GM12891 (cell line): Measurements from ENCODE around the gene MAP4K3.

ENCODE experiments used
- PAX5 ChIP-seq: IDR thresholded peaks from 2 replicates; pipeline ENCODE4 v1.6.1; 2011; ENCODE audit warnings: low read length, moderate library complexity, mild to moderate bottlenecking; ENCODE audit not compliant: insufficient read depth, severe bottlenecking
- POLR2A ChIP-seq: IDR thresholded peaks from 2 replicates; pipeline ENCODE4 v1.6.1; 2011; ENCODE audit warnings: low read depth, low read length, control low read depth
- POLR2AphosphoS5 ChIP-seq: IDR thresholded peaks from 2 replicates; pipeline ENCODE4 v1.6.1; 2011; ENCODE audit warnings: low read depth, low read length, control low read depth

DNA sequence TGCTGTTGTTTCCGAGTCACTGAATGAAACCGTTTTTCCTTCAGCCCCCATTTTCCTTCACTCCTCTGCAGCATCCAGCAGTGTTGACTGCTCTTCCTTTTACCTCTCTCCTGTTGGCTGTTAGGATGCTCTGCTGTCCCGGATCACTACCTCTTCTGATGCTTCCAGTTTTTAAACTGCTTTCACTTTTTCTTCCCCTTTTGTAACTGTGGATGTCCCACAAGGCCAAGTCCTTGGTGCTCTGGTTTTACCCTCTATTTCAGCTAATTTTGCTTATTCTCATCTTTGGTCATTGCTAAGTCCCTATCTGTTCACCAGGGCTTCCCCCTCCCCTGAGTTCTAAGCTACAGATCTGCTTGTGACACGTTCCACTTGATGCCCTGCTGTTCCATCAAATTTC lies 39.4 kb upstream of the MAP4K3 start:
- no peak for TF ChIP-seq POLR2A
- TF ChIP-seq PAX5: no peak
- TF ChIP-seq POLR2AphosphoS5: no peak
